GM19239 (cell line): ENCODE results near the gene POLR1C.
A peak's percentile ranks its signal among the peaks of the same experiment; 100 is the strongest.
"Not testable (repeated sequence)": the region's sequence is repeated elsewhere in the genome, so short reads cannot be mapped to it uniquely, and the experiment has no call there.

Experiments used
- DNase-seq: peaks from one replicate; pipeline ENCODE4 v3.0.0; 2011; ENCODE audit warnings: low spot score; ENCODE audit not compliant: insufficient read length
- FAIRE-seq: peaks from 2 replicates; lab custom pipeline; 2011; peaks lifted over from hg19 to GRCh38; lab: Jason Lieb, UNC

Gene POLR1C

GRCh38 chr6:43516697-43517504, at the start of gene POLR1C, which contains the start of gene YIPF3:
Gene POLR1C, plus strand, starts transcription at chr6:43517089. Its CDS starts 21 bp downstream, at chr6:43517110.
Gene YIPF3, minus strand, starts transcription at chr6:43516926. Its CDS starts 119 bp downstream, at chr6:43516807.
- peak; percentile 94 for FAIRE-seq
- peak; percentile 96 for DNase-seq

GRCh38 chr6:43467265-43467664, 49.6 kb upstream of the POLR1C start:
- DNase-seq, FAIRE-seq: not testable (repeated sequence)

- FAIRE-seq (no peak), DNase-seq (no peak)
Measured at GRCh38 chr6:43467752-43468151, 49.1 kb upstream of the POLR1C start.

GRCh38 chr6:43468240-43468639, 48.6 kb upstream of the POLR1C start:
- DNase-seq (no peak), FAIRE-seq (no peak)

- no peak for DNase-seq
- no peak for FAIRE-seq
Measured at GRCh38 chr6:43468748-43469681, 47.9 kb upstream of the POLR1C start.

- no peak for DNase-seq
- no peak for FAIRE-seq
Measured at GRCh38 chr6:43469947-43470346, 46.9 kb upstream of the POLR1C start.

GRCh38 chr6:43471399-43471798, 45.5 kb upstream of the POLR1C start:
- DNase-seq, result no peak
- no peak for FAIRE-seq

GRCh38 chr6:43472515-43472914, 44.4 kb upstream of the POLR1C start:
- FAIRE-seq (no peak), DNase-seq (no peak)

- FAIRE-seq (no peak), DNase-seq (no peak)
Measured at GRCh38 chr6:43475516-43475915, 41.4 kb upstream of the POLR1C start.

- no peak for DNase-seq
- no peak for FAIRE-seq
Measured at GRCh38 chr6:43476746-43477145, 40.1 kb upstream of the POLR1C start.

GRCh38 chr6:43477235-43478007, 39.5 kb upstream of the POLR1C start, which contains the start of gene TJAP1:
Gene TJAP1, plus strand, starts transcription at chr6:43477570. Its CDS starts 21,432 bp downstream, at chr6:43499002.
- DNase-seq, result peak; percentile 87
- FAIRE-seq, result peak; percentile 90

GRCh38 chr6:43478008-43478372, 38.9 kb upstream of the POLR1C start:
- DNase-seq (no peak), FAIRE-seq (peak; percentile 48)

- DNase-seq (no peak), FAIRE-seq (no peak)
Measured at GRCh38 chr6:43481075-43481474, 35.8 kb upstream of the POLR1C start.

- FAIRE-seq, result no peak
Measured at GRCh38 chr6:43481591-43482236, 35.2 kb upstream of the POLR1C start.

GRCh38 chr6:43488667-43489276, 28.1 kb upstream of the POLR1C start:
- no peak for DNase-seq
- no peak for FAIRE-seq

More at GRCh38 chr6:43481591-43482236, 35.2 kb upstream of the POLR1C start:
- no peak for DNase-seq

- no peak for FAIRE-seq
- no peak for DNase-seq
Measured at GRCh38 chr6:43489277-43490072, 27.4 kb upstream of the POLR1C start.

GRCh38 chr6:43490523-43490939, 26.4 kb upstream of the POLR1C start:
- DNase-seq, result no peak
- FAIRE-seq, result no peak
